GM06990 (cell line): ENCODE results near the gene MED27.

Experiments used
- DNase-seq: peaks from one replicate; pipeline ENCODE4 v3.0.0-alpha.2; 2011; ENCODE audit not compliant: insufficient read length; ENCODE audit errors: extremely low read depth
- H3K27me3 ChIP-seq: replicated peaks from 2 replicates; pipeline ENCODE4 v1.6.0; 2011; ENCODE audit warnings: low read length; ENCODE audit not compliant: control insufficient read depth, insufficient read depth
- H3K36me3 ChIP-seq: 2 replicates; pipeline ENCODE4 v1.5.1; 2011; ENCODE audit warnings: low read length; ENCODE audit not compliant: control insufficient read depth, insufficient read depth
- H3K4me3 ChIP-seq: replicated peaks from 2 replicates; pipeline ENCODE4 v1.5.1; 2011; ENCODE audit warnings: low read depth, mild to moderate bottlenecking, control low read depth, low read length
- TF ChIP-seq, protein P1 (sequence below): IDR thresholded peaks from 2 replicates; pipeline ENCODE4 v1.5.1; 2011; ENCODE audit warnings: low read length, control low read depth, mild to moderate bottlenecking, inconsistent platforms; ENCODE audit not compliant: insufficient read depth, poor library complexity, severe bottlenecking

Gene MED27

DNA sequence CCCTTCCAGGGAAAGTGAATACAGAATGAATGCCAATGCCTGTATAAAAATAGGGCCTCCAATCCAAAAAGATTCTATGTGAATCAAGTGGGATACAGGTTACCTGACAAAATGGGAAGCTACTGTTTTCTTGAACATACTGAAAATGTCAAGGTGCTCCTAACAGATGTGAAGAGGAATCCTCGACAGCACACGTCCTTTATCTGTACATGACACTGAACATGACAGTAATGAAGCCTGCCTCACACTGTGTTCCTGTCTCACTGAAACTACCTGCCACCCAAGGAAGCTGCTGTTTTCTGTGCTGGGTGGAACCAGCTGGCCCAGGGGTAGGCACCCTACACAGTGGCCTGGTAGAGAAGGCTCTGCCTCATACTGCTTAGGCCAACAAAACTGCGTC lies 174.5 kb downstream of the MED27 start:
- TF ChIP-seq, protein P1, sequence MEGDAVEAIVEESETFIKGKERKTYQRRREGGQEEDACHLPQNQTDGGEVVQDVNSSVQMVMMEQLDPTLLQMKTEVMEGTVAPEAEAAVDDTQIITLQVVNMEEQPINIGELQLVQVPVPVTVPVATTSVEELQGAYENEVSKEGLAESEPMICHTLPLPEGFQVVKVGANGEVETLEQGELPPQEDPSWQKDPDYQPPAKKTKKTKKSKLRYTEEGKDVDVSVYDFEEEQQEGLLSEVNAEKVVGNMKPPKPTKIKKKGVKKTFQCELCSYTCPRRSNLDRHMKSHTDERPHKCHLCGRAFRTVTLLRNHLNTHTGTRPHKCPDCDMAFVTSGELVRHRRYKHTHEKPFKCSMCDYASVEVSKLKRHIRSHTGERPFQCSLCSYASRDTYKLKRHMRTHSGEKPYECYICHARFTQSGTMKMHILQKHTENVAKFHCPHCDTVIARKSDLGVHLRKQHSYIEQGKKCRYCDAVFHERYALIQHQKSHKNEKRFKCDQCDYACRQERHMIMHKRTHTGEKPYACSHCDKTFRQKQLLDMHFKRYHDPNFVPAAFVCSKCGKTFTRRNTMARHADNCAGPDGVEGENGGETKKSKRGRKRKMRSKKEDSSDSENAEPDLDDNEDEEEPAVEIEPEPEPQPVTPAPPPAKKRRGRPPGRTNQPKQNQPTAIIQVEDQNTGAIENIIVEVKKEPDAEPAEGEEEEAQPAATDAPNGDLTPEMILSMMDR, result no peak
- DNase-seq, result no peak
- Histone ChIP-seq H3K27me3 (no peaks in the 10 kb centered on the region), H3K36me3 (no peaks in the 10 kb centered on the region; the same call in 1 of the 2 replicates), H3K4me3 (no peak overlapping the region)

DNA sequence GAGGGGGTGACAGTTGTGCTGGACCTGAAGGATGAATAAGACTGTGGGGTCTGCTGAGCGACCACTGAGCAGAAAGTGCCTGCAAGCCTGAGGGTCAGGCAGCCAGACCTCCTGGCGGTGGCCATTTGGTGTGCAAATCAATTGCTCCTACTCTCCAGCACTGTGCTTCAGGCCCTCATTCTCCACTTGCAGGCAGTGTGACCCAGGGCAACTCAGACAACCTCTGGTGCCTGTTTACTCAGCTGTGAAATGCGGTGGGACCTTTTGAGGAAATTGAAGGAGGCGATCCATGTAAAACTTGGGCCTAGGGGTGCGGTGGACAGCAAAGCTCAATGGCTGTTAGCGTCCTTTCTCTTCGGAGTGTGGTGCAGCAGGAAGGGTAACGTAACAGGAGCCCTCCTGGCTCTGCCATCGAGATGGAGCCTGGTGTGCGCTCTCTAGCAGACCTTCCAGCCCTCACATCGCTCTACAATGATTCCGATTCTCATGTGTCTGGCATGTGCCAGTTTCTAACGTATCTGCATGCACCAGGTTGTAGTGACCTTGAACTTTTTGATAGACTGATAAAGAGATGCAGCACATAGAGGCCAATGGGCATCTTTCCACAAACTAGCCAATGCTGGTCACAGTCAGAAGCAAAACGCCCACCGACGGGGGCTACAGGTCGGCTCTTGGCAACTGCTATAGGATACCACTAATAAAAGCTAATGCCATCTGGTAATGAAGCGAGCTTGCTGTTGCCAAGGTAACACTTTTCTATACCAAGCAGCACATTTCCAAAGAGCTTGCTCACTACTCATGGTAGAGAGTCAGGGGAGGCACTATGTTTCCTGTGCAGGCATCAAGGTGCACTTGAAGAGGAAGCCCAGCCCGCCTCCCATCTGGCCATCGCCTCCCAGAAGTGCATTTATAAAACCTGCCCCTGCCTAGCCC lies 180.1 kb downstream of the MED27 start:
- TF ChIP-seq, protein P1, result no peak
- no peak for DNase-seq
- no peaks in the 10 kb centered on the region for H3K27me3 ChIP-seq
- no peaks in the 10 kb centered on the region; the same call in 1 of the 2 replicates for H3K36me3 ChIP-seq
- no peak overlapping the region for H3K4me3 ChIP-seq

DNA sequence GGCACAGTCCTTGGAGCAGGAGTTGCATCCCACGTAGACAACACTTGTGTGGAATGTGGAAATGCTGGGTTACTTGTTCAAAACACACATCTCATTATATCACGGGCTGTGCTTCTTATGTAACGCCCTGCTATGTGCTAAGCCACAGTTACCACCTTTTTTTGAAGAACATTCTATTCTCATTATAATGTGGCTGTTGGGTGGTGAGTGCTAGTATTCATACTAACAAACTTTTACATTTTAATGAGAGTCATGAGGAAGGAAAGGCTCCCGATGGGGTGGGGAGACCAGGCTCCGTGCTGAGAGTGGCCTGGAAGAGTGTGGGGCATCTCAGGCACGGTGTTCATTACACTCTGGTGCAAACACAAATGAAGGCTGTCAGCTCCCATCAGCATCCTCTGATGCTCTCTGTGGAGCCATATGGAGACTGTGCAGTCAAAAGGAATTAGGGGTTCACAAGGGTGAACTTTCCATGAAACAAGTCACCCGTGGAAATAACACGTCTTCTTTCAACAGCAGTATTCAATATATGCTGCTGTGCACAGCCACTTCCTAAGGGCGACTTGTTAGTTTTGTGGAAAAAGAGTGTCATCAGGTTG lies 186.7 kb downstream of the MED27 start:
- TF ChIP-seq, protein P1, result no peak
- Histone ChIP-seq H3K4me3 (no peak overlapping the region), H3K27me3 (no peaks in the 10 kb centered on the region), H3K36me3 (no peaks in the 10 kb centered on the region; the same call in 1 of the 2 replicates)
- no peak for DNase-seq

DNA sequence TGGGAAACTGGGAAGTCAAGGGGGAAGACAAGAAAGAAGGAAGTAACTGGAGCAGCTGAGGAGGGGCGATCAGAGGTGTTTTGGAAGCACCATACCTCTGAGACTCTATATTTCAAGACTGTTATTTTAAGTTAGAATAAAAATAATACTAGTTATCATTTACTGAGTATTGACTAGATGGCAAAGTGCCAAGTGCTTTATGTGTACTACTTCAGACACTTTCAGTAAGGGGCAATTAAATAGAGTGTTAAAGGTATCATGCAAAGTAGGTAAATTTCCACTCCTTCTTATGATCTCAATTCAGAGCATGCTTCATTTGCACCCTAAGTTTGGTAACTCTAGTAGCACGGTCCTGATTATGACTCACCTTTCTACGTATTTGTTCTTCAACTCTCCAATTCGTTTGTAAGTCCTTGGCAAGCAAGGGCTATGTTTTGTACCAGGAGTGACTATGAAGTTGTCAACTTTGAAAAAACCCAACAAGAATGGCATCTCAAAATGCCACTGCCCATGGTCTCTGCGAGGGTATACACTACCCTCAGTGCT lies 187.4 kb downstream of the MED27 start:
- Histone ChIP-seq H3K27me3 (no peaks in the 10 kb centered on the region), H3K4me3 (no peak overlapping the region), H3K36me3 (peaks cover 1% of the 10 kb centered on the region)
- TF ChIP-seq, protein P1, result no peak
- no peak for DNase-seq

DNA sequence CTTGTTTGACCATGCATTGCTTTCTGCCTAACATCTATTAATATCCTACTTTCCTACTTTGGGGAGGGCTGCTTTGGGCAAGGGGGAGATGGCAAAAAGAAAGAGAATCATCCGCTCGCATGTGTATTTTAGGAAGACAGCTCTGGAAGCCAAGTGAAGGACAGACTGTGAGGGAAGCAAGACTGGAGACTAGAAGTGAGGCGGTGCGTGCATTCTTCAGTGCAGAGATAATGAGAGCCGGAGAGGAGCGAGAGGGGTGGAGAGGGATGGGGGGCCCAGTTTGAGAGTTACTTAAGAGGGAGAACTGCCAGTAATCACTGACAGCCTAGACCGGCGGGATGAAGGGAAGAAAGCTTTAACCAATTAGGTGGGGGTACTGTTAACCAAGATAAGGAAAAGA lies 188.1 kb downstream of the MED27 start:
- Histone ChIP-seq H3K27me3 (no peaks in the 10 kb centered on the region), H3K36me3 (peaks cover 1% of the 10 kb centered on the region), H3K4me3 (no peak overlapping the region)
- TF ChIP-seq, protein P1, result no peak
- DNase-seq, result no peak
